ENCODE results near the gene TGM3. TPM values are rescaled to one million over a fixed set of nuclear protein-coding genes. Genes with fewer than 3 reads are reported as not detected.
"Not testable (repeated sequence)": the region's sequence is repeated elsewhere in the genome, so short reads cannot be mapped to it uniquely, and the experiment has no call there.

TGM3 gene
- total RNA-seq, 2 experiments from 2014 or later, result not detected

DNA sequence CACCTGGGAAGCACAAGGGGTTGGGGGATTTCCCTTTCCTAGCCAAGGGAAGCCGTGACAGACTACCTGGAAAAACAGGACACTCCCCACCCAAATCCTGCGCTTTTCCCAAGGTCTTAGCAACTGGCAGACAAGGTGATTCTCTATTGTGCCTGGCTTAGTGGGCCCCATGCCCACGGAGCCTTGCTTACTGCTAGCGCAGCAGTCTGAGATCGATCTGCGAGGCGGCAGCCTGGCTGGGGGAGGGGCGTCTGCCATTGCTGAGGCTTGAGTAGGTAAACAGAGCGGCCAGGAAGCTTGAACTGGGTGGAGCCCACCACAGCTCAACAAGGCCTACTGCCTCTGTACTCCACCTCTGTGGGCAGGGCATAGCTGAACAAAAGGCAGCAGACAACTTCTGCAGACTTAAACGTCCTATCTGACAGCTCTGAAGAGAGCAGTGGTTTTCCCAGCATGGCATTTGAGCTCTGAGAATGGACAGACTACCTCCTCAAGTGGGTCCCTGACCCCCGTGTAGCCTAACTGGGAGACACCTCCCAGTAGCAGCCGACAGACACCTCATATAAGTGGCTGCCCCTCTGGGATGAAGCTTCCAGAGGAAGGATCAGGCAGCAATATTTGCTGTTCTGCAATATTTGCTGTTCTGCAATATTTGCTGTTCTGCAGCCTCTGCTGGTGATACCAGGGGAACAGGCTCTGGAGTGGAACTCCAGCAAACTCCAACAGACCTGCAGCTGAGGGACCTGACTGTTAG is 31.0 kb upstream of the TGM3 start:
- CTCF ChIA-PET, DNase-seq: not testable (repeated sequence)

GRCh38 chr20:2273634-2274302 is 22.0 kb upstream of the TGM3 start:
- POLR2A ChIA-PET, result no interaction called here
- Mint-ChIP-seq H3K4me3 (no peak overlapping the region), H3K4me1 (no peaks in the 10 kb centered on the region), H3K27ac (no peak overlapping the region), H3K36me3 (ENCODE audit: low read depth) (no peaks in the 10 kb centered on the region), H3K27me3 (peaks cover 27% of the 10 kb centered on the region), H3K9me3 (no peaks in the 10 kb centered on the region)
- DNase-seq, result no peak
- CTCF ChIA-PET, result interaction anchor here (0.6 kb wide), 1 partner anchor 375 kb away, joined by 3 read pairs; no protein-coding TSS in a partner anchor

More for the DNA sequence above, 31.0 kb upstream of the TGM3 start:
- H3K27ac Mint-ChIP-seq; POLR2A ChIA-PET; H3K4me3 Mint-ChIP-seq; H3K36me3 Mint-ChIP-seq (ENCODE audit: low read depth); H3K4me1 Mint-ChIP-seq; H3K9me3 Mint-ChIP-seq: not testable (repeated sequence)
- H3K27me3 Mint-ChIP-seq, result peaks cover 17% of the 10 kb centered on the region

DNA sequence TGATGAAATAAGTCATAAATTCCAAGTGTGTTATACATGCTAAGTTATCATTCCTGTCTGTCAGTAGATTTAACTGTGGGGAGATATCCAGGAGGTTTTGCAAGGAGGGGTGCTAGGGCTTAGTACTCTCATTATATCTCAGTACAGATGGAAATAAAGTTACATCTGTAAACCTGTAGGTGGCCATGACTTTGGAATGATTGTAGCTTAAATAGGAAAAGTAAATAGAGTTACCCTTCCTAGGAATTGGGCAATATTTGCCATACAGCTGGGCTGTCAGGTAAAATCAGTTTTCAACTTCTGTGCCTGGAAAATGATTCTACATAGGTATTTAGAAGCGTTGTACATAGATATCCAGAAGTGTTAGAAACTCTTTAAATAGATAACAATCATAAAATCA is 19.8 kb upstream of the TGM3 start:
- Mint-ChIP-seq H3K36me3 (ENCODE audit: low read depth) (no peaks in the 10 kb centered on the region), H3K9me3 (no peaks in the 10 kb centered on the region), H3K4me3 (no peak overlapping the region), H3K4me1 (no peaks in the 10 kb centered on the region), H3K27ac (no peak overlapping the region), H3K27me3 (peaks cover 20% of the 10 kb centered on the region)
- POLR2A ChIA-PET, result no interaction called here
- CTCF ChIA-PET, result no interaction called here
- DNase-seq, result no peak

- no peaks in the 10 kb centered on the region for H3K36me3 Mint-ChIP-seq (ENCODE audit: low read depth)
- POLR2A ChIA-PET, result no interaction called here
- peaks cover 16% of the 10 kb centered on the region for H3K27me3 Mint-ChIP-seq
- H3K4me3 Mint-ChIP-seq, result no peak overlapping the region
- no peak overlapping the region for H3K27ac Mint-ChIP-seq
- no peaks in the 10 kb centered on the region for H3K9me3 Mint-ChIP-seq
- DNase-seq, result no peak
- CTCF ChIA-PET, result interaction anchor here (1.3 kb wide), 1 partner anchor 61 kb away, joined by 3 read pairs; no protein-coding TSS in a partner anchor
- no peaks in the 10 kb centered on the region for H3K4me1 Mint-ChIP-seq
Measured at GRCh38 chr20:2279253-2279779, 16.5 kb upstream of the TGM3 start.

GRCh38 chr20:2280082-2280481 is 15.7 kb upstream of the TGM3 start:
- Mint-ChIP-seq H3K27ac (no peak overlapping the region), H3K27me3 (peaks cover 16% of the 10 kb centered on the region), H3K4me3 (no peak overlapping the region), H3K36me3 (ENCODE audit: low read depth) (no peaks in the 10 kb centered on the region), H3K4me1 (no peaks in the 10 kb centered on the region), H3K9me3 (no peaks in the 10 kb centered on the region)
- CTCF ChIA-PET, result interaction anchor here (0.7 to 1.3 kb wide), 3 partner anchors 9 to 62 kb away, joined by 3 to 4 read pairs (median 3); no protein-coding TSS in a partner anchor
- POLR2A ChIA-PET, result no interaction called here
- DNase-seq, result no peak

- H3K4me3 Mint-ChIP-seq, result no peak overlapping the region
- H3K9me3 Mint-ChIP-seq, result no peaks in the 10 kb centered on the region
- no peak for DNase-seq
- ChIA-PET CTCF (no interaction called here), POLR2A (no interaction called here)
- H3K27ac Mint-ChIP-seq, result no peak overlapping the region
- H3K36me3 Mint-ChIP-seq (ENCODE audit: low read depth), result no peaks in the 10 kb centered on the region
- no peaks in the 10 kb centered on the region for H3K4me1 Mint-ChIP-seq
- H3K27me3 Mint-ChIP-seq, result peaks cover 9% of the 10 kb centered on the region
Measured at GRCh38 chr20:2281563-2281962, 14.2 kb upstream of the TGM3 start.

DNA sequence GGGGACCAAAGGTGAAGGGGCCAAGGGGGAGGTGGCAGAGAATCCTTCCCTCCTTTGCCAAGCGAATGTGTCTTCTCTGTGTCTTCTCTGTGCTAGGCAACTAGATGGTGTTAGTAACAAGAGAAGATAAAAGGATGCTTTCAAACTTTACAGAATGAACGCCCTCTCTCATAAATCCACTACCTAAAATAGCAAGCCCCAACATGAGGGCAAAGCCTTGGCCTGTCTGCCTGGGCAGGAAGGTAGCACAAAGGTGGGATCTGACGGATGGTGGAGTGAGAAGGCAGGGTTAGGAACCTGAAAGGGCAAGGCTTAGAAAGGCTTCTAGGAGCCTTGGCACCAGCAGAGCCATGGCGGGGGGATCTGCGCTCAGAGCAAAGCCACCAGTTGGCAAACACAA is 13.6 kb upstream of the TGM3 start:
- ChIA-PET POLR2A (no interaction called here), CTCF (no interaction called here)
- Mint-ChIP-seq H3K4me1 (no peaks in the 10 kb centered on the region), H3K9me3 (no peaks in the 10 kb centered on the region), H3K36me3 (ENCODE audit: low read depth) (no peaks in the 10 kb centered on the region), H3K27me3 (peaks cover 4% of the 10 kb centered on the region), H3K27ac (no peak overlapping the region), H3K4me3 (no peak overlapping the region)
- no peak for DNase-seq

- Mint-ChIP-seq H3K36me3 (ENCODE audit: low read depth) (no peaks in the 10 kb centered on the region), H3K27ac (no peak overlapping the region), H3K9me3 (no peaks in the 10 kb centered on the region), H3K4me1 (peaks cover 1% of the 10 kb centered on the region), H3K27me3 (peaks cover 3% of the 10 kb centered on the region), H3K4me3 (no peak overlapping the region)
- CTCF ChIA-PET, result interaction anchor here (0.6 to 0.7 kb wide), 2 partner anchors 76 to 452 kb away, joined by 3 read pairs; no protein-coding TSS in a partner anchor
- no peak for DNase-seq
- POLR2A ChIA-PET, result interaction anchor here (0.6 kb wide), 1 partner anchor 141 kb away, joined by 3 read pairs; no protein-coding TSS in a partner anchor
Measured at GRCh38 chr20:2283706-2284423, 11.9 kb upstream of the TGM3 start.

DNA sequence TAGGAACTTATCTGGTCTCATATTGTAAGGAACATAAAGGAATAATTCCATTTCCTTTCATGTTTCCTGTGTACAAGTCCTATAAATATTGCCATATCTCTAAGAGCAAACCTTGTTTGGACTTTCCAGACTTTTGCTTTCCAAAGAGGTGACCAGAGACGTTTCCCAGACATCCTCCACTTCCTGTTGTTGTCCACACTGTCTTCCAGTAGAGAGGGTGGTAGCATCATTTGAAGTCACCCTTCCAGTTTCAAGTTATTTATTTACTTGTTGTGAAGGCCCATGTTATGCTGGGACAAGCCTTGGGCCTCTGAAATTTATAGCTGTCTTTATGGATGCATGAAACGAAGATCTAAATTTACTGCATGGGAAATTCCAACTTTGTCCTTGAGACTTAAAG is 10.6 kb upstream of the TGM3 start:
- Mint-ChIP-seq H3K9me3 (no peaks in the 10 kb centered on the region), H3K27me3 (peaks cover 3% of the 10 kb centered on the region), H3K4me1 (peaks cover 7% of the 10 kb centered on the region), H3K4me3 (no peak overlapping the region), H3K27ac (no peak overlapping the region), H3K36me3 (ENCODE audit: low read depth) (no peaks in the 10 kb centered on the region)
- no peak for DNase-seq
- CTCF ChIA-PET, result no interaction called here
- POLR2A ChIA-PET, result interaction anchor here (0.6 kb wide), 1 partner anchor 20 kb away, joined by 11 read pairs; no protein-coding TSS in a partner anchor

DNA sequence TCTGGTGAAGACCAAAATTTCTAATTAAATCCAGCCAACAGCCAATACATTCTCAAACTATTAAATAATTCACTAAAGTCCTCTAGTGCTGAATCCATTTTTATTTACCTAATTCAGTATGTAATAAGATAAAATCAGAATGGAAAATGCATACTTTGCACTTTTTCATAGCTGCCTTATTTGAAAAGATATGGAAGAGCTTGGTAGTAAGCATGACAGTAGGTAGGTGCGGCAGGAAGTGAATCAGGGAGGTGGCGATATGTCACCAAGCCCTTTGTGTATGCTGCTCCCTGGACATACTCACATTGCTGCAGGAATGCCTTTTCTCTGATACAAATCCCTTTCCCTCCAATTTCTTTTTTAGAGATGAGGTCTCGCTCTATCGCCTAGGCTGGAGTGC is 10.2 kb upstream of the TGM3 start:
- H3K4me1 Mint-ChIP-seq, result peaks cover 7% of the 10 kb centered on the region
- no peaks in the 10 kb centered on the region for H3K36me3 Mint-ChIP-seq (ENCODE audit: low read depth)
- no peaks in the 10 kb centered on the region for H3K9me3 Mint-ChIP-seq
- ChIA-PET CTCF (interaction anchor here (0.6 kb wide), 1 partner anchor 15 kb away, joined by 3 read pairs; no protein-coding TSS in a partner anchor), POLR2A (interaction anchor here (0.6 kb wide), 1 partner anchor 19 kb away, joined by 11 read pairs; no protein-coding TSS in a partner anchor)
- H3K27me3 Mint-ChIP-seq, result peaks cover 3% of the 10 kb centered on the region
- H3K27ac Mint-ChIP-seq, result no peak overlapping the region
- H3K4me3 Mint-ChIP-seq, result no peak overlapping the region
- DNase-seq, result no peak

GRCh38 chr20:2287504-2287903 is 8.3 kb upstream of the TGM3 start:
- peaks cover 3% of the 10 kb centered on the region for H3K27me3 Mint-ChIP-seq
- DNase-seq, result no peak
- H3K9me3 Mint-ChIP-seq, result no peaks in the 10 kb centered on the region
- peaks cover 7% of the 10 kb centered on the region for H3K4me1 Mint-ChIP-seq
- ChIA-PET CTCF (interaction anchor here (1.2 kb wide), 1 partner anchor 42 kb away, joined by 3 read pairs; no protein-coding TSS in a partner anchor), POLR2A (no interaction called here)
- H3K4me3 Mint-ChIP-seq, result no peak overlapping the region
- H3K27ac Mint-ChIP-seq, result no peak overlapping the region
- no peaks in the 10 kb centered on the region for H3K36me3 Mint-ChIP-seq (ENCODE audit: low read depth)

DNA sequence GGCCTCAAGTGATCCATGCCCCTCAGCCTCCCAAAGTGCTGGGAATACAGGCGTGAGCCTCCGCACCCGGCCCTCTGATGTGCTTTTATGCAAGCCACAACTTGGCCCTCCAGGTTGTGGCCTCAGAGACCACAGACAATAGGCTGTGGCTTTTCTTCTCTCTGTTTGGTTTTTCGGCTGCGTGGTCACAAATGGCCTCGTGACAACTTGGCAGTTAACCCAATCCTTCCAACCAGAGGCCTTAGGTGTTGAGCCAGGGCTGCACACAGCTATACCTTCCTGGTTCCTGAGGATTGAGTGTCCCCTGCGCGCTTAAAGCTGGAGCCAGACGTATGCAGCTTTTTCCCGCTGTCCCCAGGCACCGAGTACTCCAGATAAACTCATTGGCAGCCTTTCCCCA is 6.3 kb upstream of the TGM3 start:
- Mint-ChIP-seq H3K27me3 (peaks cover 3% of the 10 kb centered on the region), H3K9me3 (no peaks in the 10 kb centered on the region), H3K4me3 (no peak overlapping the region), H3K36me3 (ENCODE audit: low read depth) (no peaks in the 10 kb centered on the region), H3K4me1 (peaks cover 7% of the 10 kb centered on the region), H3K27ac (no peak overlapping the region)
- POLR2A ChIA-PET, result no interaction called here
- CTCF ChIA-PET, result interaction anchor here (0.9 kb wide), 1 partner anchor 9 kb away, joined by 3 read pairs; no protein-coding TSS in a partner anchor
- no peak for DNase-seq

DNA sequence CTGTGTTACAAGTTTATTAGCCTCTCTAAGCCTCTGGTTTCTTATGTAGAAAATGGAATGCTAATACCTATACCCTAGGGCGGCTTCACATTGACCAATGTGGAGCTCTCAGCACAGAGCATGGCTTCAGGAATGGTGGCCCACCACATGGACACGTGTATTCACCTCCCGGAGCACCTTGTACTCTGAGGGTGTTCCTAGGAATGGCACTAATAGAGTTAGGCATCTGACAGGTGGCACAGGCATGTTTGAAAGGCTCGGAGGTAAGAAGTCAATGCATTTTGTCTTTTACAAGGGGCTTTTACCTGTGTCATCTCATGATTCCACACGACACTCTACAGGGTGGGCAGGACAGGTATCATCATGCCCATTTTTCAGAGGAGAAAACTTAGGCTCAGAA is 5.3 kb upstream of the TGM3 start:
- DNase-seq, result no peak
- no peaks in the 10 kb centered on the region for H3K36me3 Mint-ChIP-seq (ENCODE audit: low read depth)
- ChIA-PET CTCF (no interaction called here), POLR2A (no interaction called here)
- no peak overlapping the region for H3K4me3 Mint-ChIP-seq
- H3K27ac Mint-ChIP-seq, result no peak overlapping the region
- H3K4me1 Mint-ChIP-seq, result peaks cover 7% of the 10 kb centered on the region
- H3K9me3 Mint-ChIP-seq, result no peaks in the 10 kb centered on the region
- peaks cover 3% of the 10 kb centered on the region for H3K27me3 Mint-ChIP-seq
